Measurements from ENCODE around the gene PSMA6. TPM values are rescaled to one million over a fixed set of nuclear protein-coding genes. Genes with fewer than 3 reads are reported as not detected.
A peak's percentile ranks its signal among the peaks of the same experiment; 100 is the strongest.

Gene PSMA6
- total RNA-seq, result 100 to 1,000 TPM in 2 of 4 donors, 10 to 100 TPM in 2; 70.5 to 143 (median 112) TPM

GRCh38 chr14:35292051-35292769 is at the start of gene PSMA6:
Gene PSMA6, plus strand, starts transcription at chr14:35292382. Its CDS starts 95 bp downstream, at chr14:35292477.
- TF ChIP-seq POLR2AphosphoS5 (IDR thresholded peaks at IDR 0.05), result peak; percentile 96 to 97
- TF ChIP-seq, protein P1, sequence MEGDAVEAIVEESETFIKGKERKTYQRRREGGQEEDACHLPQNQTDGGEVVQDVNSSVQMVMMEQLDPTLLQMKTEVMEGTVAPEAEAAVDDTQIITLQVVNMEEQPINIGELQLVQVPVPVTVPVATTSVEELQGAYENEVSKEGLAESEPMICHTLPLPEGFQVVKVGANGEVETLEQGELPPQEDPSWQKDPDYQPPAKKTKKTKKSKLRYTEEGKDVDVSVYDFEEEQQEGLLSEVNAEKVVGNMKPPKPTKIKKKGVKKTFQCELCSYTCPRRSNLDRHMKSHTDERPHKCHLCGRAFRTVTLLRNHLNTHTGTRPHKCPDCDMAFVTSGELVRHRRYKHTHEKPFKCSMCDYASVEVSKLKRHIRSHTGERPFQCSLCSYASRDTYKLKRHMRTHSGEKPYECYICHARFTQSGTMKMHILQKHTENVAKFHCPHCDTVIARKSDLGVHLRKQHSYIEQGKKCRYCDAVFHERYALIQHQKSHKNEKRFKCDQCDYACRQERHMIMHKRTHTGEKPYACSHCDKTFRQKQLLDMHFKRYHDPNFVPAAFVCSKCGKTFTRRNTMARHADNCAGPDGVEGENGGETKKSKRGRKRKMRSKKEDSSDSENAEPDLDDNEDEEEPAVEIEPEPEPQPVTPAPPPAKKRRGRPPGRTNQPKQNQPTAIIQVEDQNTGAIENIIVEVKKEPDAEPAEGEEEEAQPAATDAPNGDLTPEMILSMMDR (IDR thresholded peaks at IDR 0.05), result peak in 1 of 3 experiments; percentile 7
- TF ChIP-seq EP300 (IDR thresholded peaks at IDR 0.05), result no peak
- TF ChIP-seq POLR2A (IDR thresholded peaks at IDR 0.05; ENCODE audit: low read depth), result peak; percentile 61
- Histone ChIP-seq H3K36me3 (no peaks in the 10 kb centered on the region), H3K27me3 (no peaks in the 10 kb centered on the region), H3K4me3 (peak within 1 kb of the TSS; percentile 72 to 91 (median 83)), H3K9me3 (no peaks in the 10 kb centered on the region), H3K27ac (replicated peaks in 1 of 4) (peak within 1 kb of the TSS; percentile 86 to 94 (median 90)), H3K4me1 (peaks cover 38 to 59% (median 51%) of the 10 kb centered on the region in 4 donors)
- intact Hi-C loops (cut with DNase I), result loop anchor here (2.0 to 5.0 kb wide), 3 partner anchors 40 to 115 kb away; no protein-coding TSS in a partner anchor
- DNase-seq (ENCODE audit: extremely low spot score), result peak; percentile 100
- under 1% methylated on average over 22 of the region's 40 CpGs for WGBS

- H3K27ac ChIP-seq (replicated peaks in 1 of 4), result no peak overlapping the region
- no peaks in the 10 kb centered on the region for H3K27me3 ChIP-seq
- no peak overlapping the region for H3K4me3 ChIP-seq
- peaks cover 0 to 6% (median 2%) of the 10 kb centered on the region in 4 donors for H3K4me1 ChIP-seq
- H3K36me3 ChIP-seq, result no peaks in the 10 kb centered on the region
- intact Hi-C loops (cut with DNase I), result no loop called here
- 93% methylated on average over 5 of the region's 5 CpGs for WGBS
- TF ChIP-seq, protein P1 (IDR thresholded peaks at IDR 0.05), result no peak
- TF ChIP-seq POLR2A (IDR thresholded peaks at IDR 0.05; ENCODE audit: low read depth), result no peak
- no peak for TF ChIP-seq POLR2AphosphoS5 (IDR thresholded peaks at IDR 0.05)
- no peak for TF ChIP-seq EP300 (IDR thresholded peaks at IDR 0.05)
- H3K9me3 ChIP-seq, result no peaks in the 10 kb centered on the region
- no peak for DNase-seq (ENCODE audit: extremely low spot score)
Observed at GRCh38 chr14:35242599-35243311, 49.4 kb upstream of the PSMA6 start.

GRCh38 chr14:35243956-35244355 is 48.2 kb upstream of the PSMA6 start:
- H3K36me3 ChIP-seq, result no peaks in the 10 kb centered on the region
- H3K4me1 ChIP-seq, result peaks cover 0 to 18% (median 14%) of the 10 kb centered on the region in 4 donors
- no peak overlapping the region for H3K4me3 ChIP-seq
- DNase-seq (ENCODE audit: extremely low spot score), result no peak
- 90% methylated on average over 2 of the region's 2 CpGs for WGBS
- no peaks in the 10 kb centered on the region for H3K9me3 ChIP-seq
- no peaks in the 10 kb centered on the region for H3K27me3 ChIP-seq
- no peak overlapping the region for H3K27ac ChIP-seq (replicated peaks in 1 of 4)
- intact Hi-C loops (cut with DNase I), result no loop called here
- TF ChIP-seq, protein P1 (IDR thresholded peaks at IDR 0.05), result no peak
- TF ChIP-seq EP300 (IDR thresholded peaks at IDR 0.05) (no peak), POLR2A (IDR thresholded peaks at IDR 0.05; ENCODE audit: low read depth) (no peak), POLR2AphosphoS5 (IDR thresholded peaks at IDR 0.05) (no peak)

GRCh38 chr14:35244542-35244941 is 47.6 kb upstream of the PSMA6 start:
- TF ChIP-seq POLR2A (IDR thresholded peaks at IDR 0.05; ENCODE audit: low read depth) (no peak), EP300 (IDR thresholded peaks at IDR 0.05) (no peak)
- intact Hi-C loops (cut with DNase I), result no loop called here
- WGBS, result 97% methylated on average over 4 of the region's 4 CpGs

GRCh38 chr14:35245051-35245450 is 47.1 kb upstream of the PSMA6 start:
- intact Hi-C loops (cut with DNase I), result no loop called here
- H3K9me3 ChIP-seq, result no peaks in the 10 kb centered on the region
- WGBS, result 98% methylated on average over 4 of the region's 4 CpGs
- TF ChIP-seq POLR2AphosphoS5 (IDR thresholded peaks at IDR 0.05), result no peak
- TF ChIP-seq, protein P1 (IDR thresholded peaks at IDR 0.05), result no peak
- no peak for TF ChIP-seq POLR2A (IDR thresholded peaks at IDR 0.05; ENCODE audit: low read depth)
- no peak for TF ChIP-seq EP300 (IDR thresholded peaks at IDR 0.05)
- H3K27me3 ChIP-seq, result no peaks in the 10 kb centered on the region
- peaks cover 0 to 22% (median 18%) of the 10 kb centered on the region in 4 donors for H3K4me1 ChIP-seq
- no peak overlapping the region for H3K4me3 ChIP-seq
- DNase-seq (ENCODE audit: extremely low spot score), result no peak
- no peaks in the 10 kb centered on the region for H3K36me3 ChIP-seq
- no peak overlapping the region for H3K27ac ChIP-seq (replicated peaks in 1 of 4)

More at GRCh38 chr14:35244542-35244941, 47.6 kb upstream of the PSMA6 start:
- no peaks in the 10 kb centered on the region for H3K27me3 ChIP-seq
- H3K27ac ChIP-seq (replicated peaks in 1 of 4), result no peak overlapping the region
- H3K36me3 ChIP-seq, result no peaks in the 10 kb centered on the region
- H3K9me3 ChIP-seq, result no peaks in the 10 kb centered on the region
- H3K4me1 ChIP-seq, result peaks cover 0 to 22% (median 18%) of the 10 kb centered on the region in 4 donors
- no peak for DNase-seq (ENCODE audit: extremely low spot score)
- H3K4me3 ChIP-seq, result no peak overlapping the region

Measured in esophagus muscularis mucosa (tissue), 4 donors.